IMR-90 (cell line): ENCODE measurements around the gene SPAG9. TPM values are rescaled to one million over a fixed set of nuclear protein-coding genes. Genes with fewer than 3 reads are reported as not detected.

Experiments
- ATAC-seq: fragments of 200-7000 bp; cut with Tn5 transposase; 2 replicates; pipeline ENCODE4 v1.9.1; 2020; ENCODE audit warnings: low read depth, mild to moderate bottlenecking, moderate library complexity
- BruUV-seq: library from RNA; stranded (reverse); fragments of 400-500 nt; replicated peaks from 2 replicates; lab custom pipeline; 2021; lab: Mats Ljungman, UMichigan
- CTCF ChIA-PET: fragments of 300-600 bp; formaldehyde crosslinking; extraction: SDS; loops from one replicate; lab custom pipeline; 2021; ENCODE audit warnings: antibody characterized with exemption; lab: Yijun Ruan, JAX
- POLR2A ChIA-PET: fragments of 300-600 bp; sonication (Branson Sonifier 250); formaldehyde crosslinking; loops from one replicate; lab custom pipeline; 2022; ENCODE audit warnings: antibody characterized with exemption; ENCODE audit not compliant: unreplicated experiment; lab: Charles Lee
- DNase-seq: peaks from one replicate; pipeline ENCODE4 v3.0.0; 2013
- H2AFZ ChIP-seq: replicated peaks from 2 replicates; pipeline ENCODE3; 2013; ENCODE audit warnings: low read length, mild to moderate bottlenecking; ENCODE audit not compliant: poor library complexity
- H2AK5ac ChIP-seq: 2 replicates; pipeline ENCODE4 v1.6.1; 2013; ENCODE audit warnings: low read depth, low read length, inconsistent platforms
- H2AK9ac ChIP-seq: replicated peaks from 2 replicates; pipeline ENCODE3; 2013; ENCODE audit warnings: mild to moderate bottlenecking, low read depth, low read length, moderate library complexity; ENCODE audit not compliant: poor library complexity
- H2BK120ac ChIP-seq: 2 replicates; pipeline ENCODE4 v1.6.1; 2013; ENCODE audit warnings: low read depth, low read length, inconsistent platforms
- H2BK15ac ChIP-seq: 3 replicates; pipeline ENCODE4 v1.6.1; 2013; ENCODE audit warnings: low read depth, low read length, inconsistent platforms
- H2BK20ac ChIP-seq: 2 replicates; pipeline ENCODE4 v1.6.1; 2013; ENCODE audit warnings: low read depth, mild to moderate bottlenecking, inconsistent platforms, low read length, moderate library complexity
- H2BK5ac ChIP-seq: 2 replicates; pipeline ENCODE4 v1.6.1; 2013; ENCODE audit warnings: mild to moderate bottlenecking, low read depth, low read length, inconsistent platforms; ENCODE audit not compliant: poor library complexity, severe bottlenecking
- H3K14ac ChIP-seq: replicated peaks from 2 replicates; pipeline ENCODE4 v1.6.1; 2013; ENCODE audit warnings: low read depth, low read length, inconsistent platforms
- H3K18ac ChIP-seq: 2 replicates; pipeline ENCODE4 v1.6.1; 2013; ENCODE audit warnings: low read depth, low read length, control low read depth
- H3K23ac ChIP-seq: 2 replicates; pipeline ENCODE4 v1.6.1; 2013; ENCODE audit warnings: low read depth, low read length, inconsistent platforms
- H3K27ac ChIP-seq: 2 replicates; pipeline ENCODE4 v1.5.1; 2013; ENCODE audit warnings: mild to moderate bottlenecking, control low read depth, low read length; ENCODE audit not compliant: insufficient read depth
- H3K27me3 ChIP-seq: 2 replicates; pipeline ENCODE4 v1.6.1; 2013; ENCODE audit warnings: low read length; ENCODE audit not compliant: control insufficient read depth, insufficient read depth
- H3K36me3 ChIP-seq: 2 replicates; pipeline ENCODE4 v1.6.1; 2013; ENCODE audit warnings: low read length, mixed read lengths; ENCODE audit not compliant: control insufficient read depth, insufficient read depth
- H3K4ac ChIP-seq: 2 replicates; pipeline ENCODE4 v1.6.1; 2013; ENCODE audit warnings: low read depth, low read length, inconsistent platforms
- H3K4me1 ChIP-seq: 2 replicates; pipeline ENCODE4 v1.6.1; 2013; ENCODE audit warnings: low read length, mixed read lengths; ENCODE audit not compliant: control insufficient read depth, insufficient read depth
- H3K4me2 ChIP-seq: 2 replicates; pipeline ENCODE4 v1.6.1; 2013; ENCODE audit warnings: low read depth, mild to moderate bottlenecking, control low read depth, low read length, moderate library complexity
- H3K4me3 ChIP-seq: 2 replicates; pipeline ENCODE4 v1.5.1; 2013; ENCODE audit warnings: low read depth, mild to moderate bottlenecking, control low read depth, low read length, moderate library complexity; ENCODE audit not compliant: insufficient read depth
- H3K56ac ChIP-seq: 2 replicates; pipeline ENCODE4 v1.6.1; 2013; ENCODE audit warnings: low read length, inconsistent platforms; ENCODE audit not compliant: insufficient read depth; ENCODE audit errors: extremely low read depth
- H3K79me1 ChIP-seq, 2 experiments: 2 replicates each; pipeline ENCODE4 v1.6.1; 2013; ENCODE audit warnings: low read length in 2 of 2, inconsistent platforms in 1 of 2, low read depth in 1 of 2
- H3K9ac ChIP-seq: 2 replicates; pipeline ENCODE4 v1.6.1; 2013; ENCODE audit warnings: low read depth, low read length, control low read depth
- H3K9me1 ChIP-seq: 2 replicates; pipeline ENCODE4 v1.6.1; 2013; ENCODE audit warnings: low read length, inconsistent platforms; ENCODE audit not compliant: insufficient read depth
- H3K9me3 ChIP-seq: 2 replicates; pipeline ENCODE4 v1.6.1; 2013; ENCODE audit warnings: low read length; ENCODE audit not compliant: control insufficient read depth, insufficient read depth
- H4K20me1 ChIP-seq: 2 replicates; pipeline ENCODE4 v1.6.1; 2013; ENCODE audit warnings: low read length, inconsistent platforms; ENCODE audit not compliant: insufficient read depth
- H4K5ac ChIP-seq: 2 replicates; pipeline ENCODE4 v1.6.1; 2013; ENCODE audit warnings: mild to moderate bottlenecking, low read depth, low read length, control low read depth
- H4K8ac ChIP-seq, 2 experiments: 2 replicates each; pipeline ENCODE4 v1.6.1; 2013; ENCODE audit warnings: low read depth in 2 of 2, low read length in 2 of 2, control low read depth in 1 of 2, inconsistent platforms in 1 of 2
- H4K91ac ChIP-seq: 2 replicates; pipeline ENCODE4 v1.6.1; 2013; ENCODE audit warnings: low read depth, low read length, inconsistent platforms; ENCODE audit not compliant: insufficient read depth
- RCOR1 ChIP-seq: IDR thresholded peaks from 2 replicates; pipeline ENCODE4 v1.6.1; 2012; ENCODE audit warnings: mild to moderate bottlenecking, low read length, improper control_type of control experiment; ENCODE audit not compliant: insufficient replicate concordance
- WGBS, 2 experiments: methylation state at CpG; one replicate each; pipeline versions ENCODE4 v1.1.5 to v1.1.7; 2013; ENCODE audit warnings: missing lambda C conversion rate in 2 of 2; ENCODE audit not compliant: insufficient read length in 1 of 2; ENCODE audit errors: extremely low coverage in 2 of 2; 5-methylcytosine and 5-hydroxymethylcytosine counted together
- dilution Hi-C: fragments of 300-500 bp; cut with HindIII; formaldehyde crosslinking; loops from one replicate; pipeline ENCODE4 v1.14.3; 2018; ENCODE audit warnings: low sequenced_read_pairs; ENCODE audit not compliant: unreplicated experiment
- in situ Hi-C: fragments of 300-500 bp; cut with MboI; formaldehyde crosslinking; loops from 3 replicates; pipeline ENCODE4 v1.14.3; 2019; ENCODE audit warnings: low sequenced_read_pairs, inconsistent platforms, mixed read lengths
- intact Hi-C: fragments of 100-400 bp; cut with micrococcal nuclease; formaldehyde crosslinking; loops from 2 replicates; pipeline ENCODE4 v1.10.0; 2022
- polyA plus RNA-seq, 3 experiments: library from polyadenylated mRNA; depleted of rRNA; stranded (reverse); fragments of >200 nt; gene quantifications; 2 replicates each; pipeline ENCODE4 v1.2.3, GENCODE V29; 2012; ENCODE audit warnings: low replicate concordance in 1 of 3
- total RNA-seq: library from RNA; depleted of rRNA; stranded (reverse); fragments of >200 nt; gene quantifications from 2 replicates; pipeline ENCODE4 v1.2.3, GENCODE V29; 2012
- TF ChIP-seq, protein P1 (sequence below): conservative IDR thresholded peaks from 2 replicates; pipeline ENCODE4 v1.5.1; 2012; ENCODE audit warnings: mild to moderate bottlenecking, low read depth, low read length, improper control_type of control experiment

SPAG9 gene
- total and polyA plus RNA-seq, 2 of the 4 experiments (the other 2 are of a cell fraction): 26.7 to 75.5 TPM

DNA sequence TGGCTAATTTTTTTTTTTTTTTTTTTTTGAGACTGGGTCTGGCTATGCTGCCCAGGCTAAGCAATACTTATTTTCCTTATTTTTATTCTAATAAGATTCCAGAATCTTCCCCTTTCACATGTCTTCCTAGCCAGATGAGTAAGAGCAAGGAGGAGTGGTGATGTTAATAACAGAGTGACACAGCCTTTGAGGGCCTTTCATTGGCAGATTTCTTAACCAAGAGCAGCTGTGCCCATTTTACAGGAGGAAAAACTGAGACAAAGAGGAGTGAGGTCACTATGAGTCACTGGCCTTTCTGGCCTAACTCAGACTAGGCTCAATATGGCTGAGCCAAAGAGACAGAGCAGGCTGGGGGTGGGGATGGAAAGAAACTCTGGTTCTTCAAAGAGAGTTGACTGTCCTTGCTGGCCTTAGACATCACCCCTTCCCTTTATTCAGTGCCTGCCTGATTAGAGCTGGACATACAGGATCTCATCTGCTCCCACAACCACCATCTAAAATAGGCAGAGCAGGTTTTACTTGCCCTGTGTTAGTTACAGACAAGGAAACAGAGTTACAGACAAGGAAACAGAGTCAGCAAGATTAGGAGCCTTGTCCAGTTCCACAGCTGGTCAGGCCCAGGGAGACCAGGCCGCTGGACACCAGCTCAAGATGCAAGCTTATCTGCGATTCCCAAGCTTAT lies 204.5 kb downstream of the SPAG9 start:
- Histone ChIP-seq H4K8ac (no peak overlapping the region), H3K18ac (no peak overlapping the region), H3K9ac (no peak overlapping the region), H3K4ac (no peak overlapping the region), H3K9me3 (no peaks in the 10 kb centered on the region), H4K20me1 (no peaks in the 10 kb centered on the region), H3K56ac (no peak overlapping the region), H2BK5ac (no peak overlapping the region), H3K23ac (no peak overlapping the region), H2AK5ac (no peak overlapping the region), H2BK15ac (no peak overlapping the region), H4K5ac (no peak overlapping the region), H2BK120ac (no peak overlapping the region), H2AFZ (no peak overlapping the region), H3K4me1 (peaks cover 6% of the 10 kb centered on the region), H3K79me1 (no peaks in the 10 kb centered on the region), H4K91ac (no peak overlapping the region), H3K4me3 (no peak overlapping the region), H3K4me2 (no peak overlapping the region), H3K14ac (no peak overlapping the region), H3K9me1 (no peaks in the 10 kb centered on the region), H2AK9ac (no peak overlapping the region), H3K36me3 (no peaks in the 10 kb centered on the region), H2BK20ac (no peak overlapping the region), H3K27ac (no peak overlapping the region), H3K27me3 (peaks cover 10% of the 10 kb centered on the region)
- TF ChIP-seq, protein P1, sequence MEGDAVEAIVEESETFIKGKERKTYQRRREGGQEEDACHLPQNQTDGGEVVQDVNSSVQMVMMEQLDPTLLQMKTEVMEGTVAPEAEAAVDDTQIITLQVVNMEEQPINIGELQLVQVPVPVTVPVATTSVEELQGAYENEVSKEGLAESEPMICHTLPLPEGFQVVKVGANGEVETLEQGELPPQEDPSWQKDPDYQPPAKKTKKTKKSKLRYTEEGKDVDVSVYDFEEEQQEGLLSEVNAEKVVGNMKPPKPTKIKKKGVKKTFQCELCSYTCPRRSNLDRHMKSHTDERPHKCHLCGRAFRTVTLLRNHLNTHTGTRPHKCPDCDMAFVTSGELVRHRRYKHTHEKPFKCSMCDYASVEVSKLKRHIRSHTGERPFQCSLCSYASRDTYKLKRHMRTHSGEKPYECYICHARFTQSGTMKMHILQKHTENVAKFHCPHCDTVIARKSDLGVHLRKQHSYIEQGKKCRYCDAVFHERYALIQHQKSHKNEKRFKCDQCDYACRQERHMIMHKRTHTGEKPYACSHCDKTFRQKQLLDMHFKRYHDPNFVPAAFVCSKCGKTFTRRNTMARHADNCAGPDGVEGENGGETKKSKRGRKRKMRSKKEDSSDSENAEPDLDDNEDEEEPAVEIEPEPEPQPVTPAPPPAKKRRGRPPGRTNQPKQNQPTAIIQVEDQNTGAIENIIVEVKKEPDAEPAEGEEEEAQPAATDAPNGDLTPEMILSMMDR: no peak
- TF ChIP-seq RCOR1: peak; percentile 77
- ChIA-PET POLR2A (interaction anchor here (1.5 kb wide), 1 partner anchor 49 kb away, joined by 3 read pairs; no protein-coding TSS in a partner anchor), CTCF (interaction anchor here (0.6 kb wide), 1 partner anchor 15 kb away, joined by 3 read pairs; no protein-coding TSS in a partner anchor)
- dilution Hi-C loops: no loop called here
- in situ Hi-C loops: no loop called here
- intact Hi-C loops: no loop called here
- no CpG with 5 or more reads among the region's 2 CpGs for WGBS, 2 experiments
- no TSS peak for BruUV-seq
- ATAC-seq (no peak), DNase-seq (peak; percentile 10)
